Measurements from ENCODE around the gene KCNK4. TPM values are rescaled to one million over a fixed set of nuclear protein-coding genes. Genes with fewer than 3 reads are reported as not detected.
A peak's percentile ranks its signal among the peaks of the same experiment; 100 is the strongest.

Gene KCNK4
- polyA plus RNA-seq, 1 donor from 2014 or later: not detected

DNA sequence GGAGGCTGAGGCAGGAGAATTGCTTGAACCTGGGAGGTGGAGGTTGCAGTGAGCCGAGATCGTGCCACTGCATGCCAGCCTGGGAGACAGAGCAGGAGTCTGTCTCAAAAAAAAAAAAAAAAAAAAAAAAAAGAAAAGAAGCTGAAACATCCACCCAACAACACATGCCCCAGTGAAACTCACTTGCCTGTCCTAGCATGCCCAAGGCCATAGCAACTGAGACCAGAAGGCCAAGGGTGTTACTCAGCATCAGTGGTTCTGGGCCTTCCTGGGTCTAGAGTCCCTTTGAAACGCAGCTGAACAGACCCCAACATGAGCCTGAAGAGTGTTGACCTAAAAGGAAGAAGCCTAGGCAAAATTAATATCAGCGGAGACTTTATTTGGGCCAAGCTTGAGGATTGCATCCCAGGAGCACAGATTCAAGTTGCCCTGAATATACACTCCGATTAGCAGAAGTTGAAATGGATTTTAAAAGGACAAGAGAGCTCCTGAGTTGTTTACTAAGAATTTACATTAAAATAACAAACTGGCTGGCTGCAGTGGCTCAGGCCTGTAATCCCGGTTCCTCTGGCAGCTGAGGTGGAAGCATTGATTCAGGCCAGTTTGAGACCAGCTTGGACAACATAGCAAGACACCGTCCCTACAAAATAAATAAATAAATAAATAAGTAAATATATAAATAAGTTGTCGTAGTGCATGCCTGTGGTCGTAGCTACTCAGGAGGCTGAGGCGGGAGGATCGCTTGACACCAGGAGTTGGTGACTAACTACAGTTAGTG lies 33.8 kb downstream of the KCNK4 start:
- Mint-ChIP-seq H3K36me3 (no peaks in the 10 kb centered on the region), H3K27ac (peak overlapping the region in 1 of 3 donors; percentile 46), H3K4me1 (peaks cover 5 to 9% (median 8%) of the 10 kb centered on the region in 3 donors), H3K9me3 (peaks cover 0 to 2% (median 0%) of the 10 kb centered on the region in 3 donors), H3K4me3 (no peak overlapping the region), H3K27me3 (no peaks in the 10 kb centered on the region)

DNA sequence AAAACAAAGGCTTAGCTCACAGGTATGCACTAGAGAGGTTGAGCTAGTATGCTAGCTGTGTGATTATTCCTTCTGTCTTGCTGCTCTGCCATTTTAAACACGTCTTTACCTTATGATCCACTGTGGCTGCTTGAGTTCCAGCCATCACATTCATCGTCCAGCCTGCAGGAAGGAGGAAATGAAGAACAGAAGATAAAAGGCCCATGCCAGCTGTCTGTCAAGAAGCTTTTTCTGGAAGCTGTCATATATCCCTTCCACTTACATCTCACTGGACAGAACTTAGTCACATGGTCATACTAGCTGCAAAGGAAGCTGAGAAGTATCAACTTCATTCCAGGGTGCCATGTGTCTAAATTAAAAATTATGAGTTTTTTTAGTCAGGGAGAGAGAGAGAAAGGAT lies 36.3 kb downstream of the KCNK4 start:
- Mint-ChIP-seq H3K4me1 (peaks cover 7 to 17% (median 10%) of the 10 kb centered on the region in 3 donors), H3K9me3 (peaks cover 0 to 2% (median 0%) of the 10 kb centered on the region in 3 donors), H3K4me3 (peak overlapping the region in 1 of 4 donors; percentile 13), H3K27ac (no peak overlapping the region), H3K36me3 (no peaks in the 10 kb centered on the region), H3K27me3 (no peaks in the 10 kb centered on the region)

GRCh38 chr11:64327993-64328392 lies 36.9 kb downstream of the KCNK4 start:
- Mint-ChIP-seq H3K27me3 (no peaks in the 10 kb centered on the region), H3K27ac (no peak overlapping the region), H3K4me3 (no peak overlapping the region), H3K4me1 (peaks cover 7 to 17% (median 10%) of the 10 kb centered on the region in 3 donors), H3K36me3 (no peaks in the 10 kb centered on the region), H3K9me3 (peaks cover 0 to 2% (median 0%) of the 10 kb centered on the region in 3 donors)

GRCh38 chr11:64330888-64331287 lies 39.8 kb downstream of the KCNK4 start:
- peaks cover 0 to 2% (median 0%) of the 10 kb centered on the region in 3 donors for H3K9me3 Mint-ChIP-seq
- peaks cover 16 to 26% (median 21%) of the 10 kb centered on the region in 3 donors for H3K4me1 Mint-ChIP-seq
- no peaks in the 10 kb centered on the region for H3K36me3 Mint-ChIP-seq
- H3K27ac Mint-ChIP-seq: no peak overlapping the region
- no peak overlapping the region for H3K4me3 Mint-ChIP-seq
- peaks cover 2% of the 10 kb centered on the region for H3K27me3 Mint-ChIP-seq

DNA sequence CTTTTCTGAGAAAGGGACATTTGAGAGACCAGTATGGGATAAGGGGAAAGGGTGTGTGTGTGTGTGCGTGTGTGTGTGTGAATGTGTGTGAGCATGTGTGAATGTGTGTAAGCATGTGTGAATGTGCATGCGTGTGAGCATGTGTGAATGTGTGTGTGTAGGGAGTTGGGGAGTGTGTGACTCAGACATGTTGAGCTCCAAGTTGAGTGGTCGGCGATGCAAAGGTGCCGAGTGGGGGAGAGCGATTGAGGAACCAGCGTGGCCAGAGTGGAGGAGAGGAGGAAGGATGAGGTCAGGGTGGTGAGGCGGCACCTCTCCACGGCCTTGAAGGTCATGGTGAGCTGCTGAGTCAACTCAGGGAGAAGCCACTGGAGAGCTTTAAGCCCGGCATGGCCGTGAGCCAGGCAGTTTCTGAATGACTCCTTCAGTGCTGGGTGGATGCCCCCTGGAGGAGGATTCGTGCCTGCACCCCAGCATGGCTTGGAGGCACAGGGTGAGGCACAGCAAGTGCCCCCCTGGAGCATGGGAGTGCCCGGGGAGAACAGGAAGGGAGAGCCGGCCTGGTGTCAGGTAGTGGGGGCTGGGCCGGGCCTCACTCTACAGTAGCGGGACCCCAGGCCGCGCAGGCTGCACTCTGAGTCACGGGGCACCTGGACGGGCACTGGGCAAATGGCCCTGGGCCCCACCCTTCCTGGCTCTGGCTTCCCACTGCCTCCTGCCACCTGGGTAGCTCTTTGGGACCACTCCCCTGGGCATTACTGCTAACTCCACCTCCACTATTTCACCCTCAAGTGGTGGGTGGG lies 40.7 kb downstream of the KCNK4 start:
- peaks cover 2% of the 10 kb centered on the region for H3K27me3 Mint-ChIP-seq
- peaks cover 0 to 2% (median 0%) of the 10 kb centered on the region in 3 donors for H3K9me3 Mint-ChIP-seq
- H3K36me3 Mint-ChIP-seq: no peaks in the 10 kb centered on the region
- H3K4me3 Mint-ChIP-seq: peak overlapping the region in 3 of 4 donors; percentile 25 to 55 (median 39)
- peak overlapping the region in 2 of 3 donors; percentile 5 to 85 for H3K27ac Mint-ChIP-seq
- peaks cover 13 to 31% (median 24%) of the 10 kb centered on the region in 3 donors for H3K4me1 Mint-ChIP-seq

- H3K27ac Mint-ChIP-seq: peak overlapping the region in 2 of 3 donors; percentile 35 to 89
- peaks cover 17 to 30% (median 26%) of the 10 kb centered on the region in 3 donors for H3K4me1 Mint-ChIP-seq
- no peaks in the 10 kb centered on the region for H3K9me3 Mint-ChIP-seq
- H3K27me3 Mint-ChIP-seq: peaks cover 2% of the 10 kb centered on the region
- no peak overlapping the region for H3K4me3 Mint-ChIP-seq
- H3K36me3 Mint-ChIP-seq: no peaks in the 10 kb centered on the region
Observed at GRCh38 chr11:64333556-64333955, 42.5 kb downstream of the KCNK4 start.

DNA sequence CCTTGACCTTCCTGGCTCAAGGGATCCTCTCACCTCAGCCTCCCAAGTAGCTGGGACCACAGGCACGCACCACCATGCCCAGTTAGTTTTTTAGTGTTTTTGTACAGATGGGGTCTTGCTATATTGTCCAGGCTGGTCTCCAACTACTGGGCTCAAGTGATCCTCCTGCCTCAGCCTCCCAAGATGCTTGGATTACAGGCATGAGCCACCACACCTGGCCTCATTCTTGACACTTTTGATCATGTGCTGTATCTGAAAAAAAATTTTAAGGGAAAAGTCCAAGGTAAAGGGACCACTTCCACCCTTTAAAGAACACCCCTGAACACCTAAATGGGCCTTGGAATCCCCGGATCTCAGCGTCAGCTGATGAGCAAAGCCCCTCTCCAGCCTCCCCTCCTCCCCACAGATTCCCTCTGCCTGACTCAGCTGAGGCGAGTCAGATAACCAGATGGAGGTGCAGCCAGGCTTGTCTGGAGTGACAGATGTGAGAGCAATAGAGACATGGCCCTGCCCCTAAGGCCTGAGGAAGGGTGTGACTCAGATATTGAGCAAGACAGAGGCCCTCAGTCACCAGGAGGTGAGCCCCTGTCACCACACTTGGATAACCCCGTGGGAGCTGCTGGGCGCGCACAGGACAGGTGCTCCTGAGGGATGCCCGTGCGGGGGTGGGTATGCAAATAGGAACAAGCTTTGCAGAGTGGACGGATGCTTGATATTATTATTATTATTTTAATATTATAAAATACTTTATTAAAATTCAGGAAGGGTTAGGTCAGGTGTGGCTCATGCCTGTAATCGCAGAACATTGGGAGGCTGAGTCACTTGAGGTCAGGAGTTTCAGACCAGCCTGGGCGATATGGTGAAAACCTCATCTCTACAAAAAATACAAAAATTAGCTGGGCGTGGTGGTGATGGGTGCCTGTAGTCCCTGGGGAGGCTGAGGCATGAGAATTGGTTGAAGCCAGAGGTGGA lies 43.9 kb downstream of the KCNK4 start:
- peak overlapping the region in 3 of 4 donors; percentile 24 to 88 (median 73) for H3K4me3 Mint-ChIP-seq
- peaks cover 29 to 38% (median 35%) of the 10 kb centered on the region in 3 donors for H3K4me1 Mint-ChIP-seq
- H3K27me3 Mint-ChIP-seq: peaks cover 2% of the 10 kb centered on the region
- H3K9me3 Mint-ChIP-seq: no peaks in the 10 kb centered on the region
- H3K27ac Mint-ChIP-seq: peak overlapping the region; percentile 71 to 89 (median 81)
- H3K36me3 Mint-ChIP-seq: no peaks in the 10 kb centered on the region

DNA sequence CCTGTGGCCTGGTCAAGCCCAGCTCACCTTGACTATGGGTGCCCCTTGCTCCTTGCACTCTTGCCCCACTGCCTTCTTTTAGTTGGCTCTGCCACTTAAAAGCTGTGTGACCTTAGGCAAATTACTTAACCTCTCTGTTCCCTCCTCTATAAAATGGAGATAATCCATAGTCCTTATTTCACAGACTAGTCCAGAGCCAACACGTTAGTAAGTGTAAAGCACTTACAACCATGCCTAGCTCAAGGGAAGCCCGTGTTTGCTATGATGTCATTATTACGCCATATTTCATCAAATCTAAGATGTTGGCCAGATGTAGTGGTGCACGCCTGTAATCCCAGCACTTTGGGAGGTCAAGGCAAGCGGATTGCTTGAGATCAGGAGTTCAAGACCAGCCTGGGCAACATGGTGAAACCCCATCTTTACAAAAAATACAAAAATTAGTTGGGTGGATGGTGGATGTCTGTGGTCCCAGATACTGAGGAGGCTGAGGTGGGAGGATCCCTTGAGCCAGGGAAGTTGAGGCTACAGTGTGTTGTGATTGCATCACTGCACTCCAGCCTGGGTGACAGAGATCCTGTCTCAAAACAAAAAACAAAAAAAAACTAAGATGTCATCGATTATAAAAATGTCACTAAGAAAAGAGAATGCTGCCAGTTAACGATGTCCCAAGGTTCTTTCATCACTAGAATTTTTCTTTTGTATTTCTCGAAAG lies 46.6 kb downstream of the KCNK4 start:
- no peaks in the 10 kb centered on the region for H3K9me3 Mint-ChIP-seq
- peaks cover 2% of the 10 kb centered on the region for H3K27me3 Mint-ChIP-seq
- H3K4me3 Mint-ChIP-seq: peak overlapping the region in 2 of 4 donors; percentile 60 to 63
- H3K4me1 Mint-ChIP-seq: peaks cover 29 to 37% (median 32%) of the 10 kb centered on the region in 3 donors
- peak overlapping the region in 2 of 3 donors; percentile 34 to 78 for H3K27ac Mint-ChIP-seq
- H3K36me3 Mint-ChIP-seq: no peaks in the 10 kb centered on the region

GRCh38 chr11:64338716-64339115 lies 47.6 kb downstream of the KCNK4 start:
- Mint-ChIP-seq H3K4me3 (peak overlapping the region; percentile 81 to 97 (median 94)), H3K4me1 (peaks cover 29 to 34% (median 32%) of the 10 kb centered on the region in 3 donors)

DNA sequence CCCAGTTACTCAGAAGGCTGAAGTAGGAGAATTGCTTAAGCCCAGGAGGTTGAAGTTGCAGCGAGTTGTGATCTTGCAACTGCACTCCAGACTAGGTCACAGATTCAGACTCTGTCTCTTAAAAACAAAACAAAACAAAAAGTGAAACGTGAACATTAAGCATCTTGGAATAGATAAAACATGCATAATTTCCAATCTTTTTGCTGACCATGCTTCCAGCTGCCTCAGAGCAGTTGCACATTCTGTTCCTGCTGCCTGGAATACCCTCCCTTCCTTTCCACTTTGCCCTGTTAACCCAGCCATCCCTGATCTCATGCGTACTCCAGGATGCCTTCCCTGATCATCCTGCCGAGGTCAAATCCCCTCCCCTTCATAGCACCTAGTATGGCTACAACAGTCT lies 48.2 kb downstream of the KCNK4 start:
- Mint-ChIP-seq H3K27me3 (peaks cover 2% of the 10 kb centered on the region), H3K36me3 (no peaks in the 10 kb centered on the region), H3K4me3 (peak overlapping the region; percentile 81 to 97 (median 94)), H3K27ac (peak overlapping the region; percentile 94 to 99 (median 96)), H3K9me3 (no peaks in the 10 kb centered on the region), H3K4me1 (peaks cover 29 to 33% (median 32%) of the 10 kb centered on the region in 3 donors)

More at GRCh38 chr11:64338716-64339115, 47.6 kb downstream of the KCNK4 start:
- H3K27me3 Mint-ChIP-seq: peaks cover 2% of the 10 kb centered on the region
- H3K27ac Mint-ChIP-seq: peak overlapping the region; percentile 94 to 99 (median 96)
- H3K36me3 Mint-ChIP-seq: no peaks in the 10 kb centered on the region
- no peaks in the 10 kb centered on the region for H3K9me3 Mint-ChIP-seq

DNA sequence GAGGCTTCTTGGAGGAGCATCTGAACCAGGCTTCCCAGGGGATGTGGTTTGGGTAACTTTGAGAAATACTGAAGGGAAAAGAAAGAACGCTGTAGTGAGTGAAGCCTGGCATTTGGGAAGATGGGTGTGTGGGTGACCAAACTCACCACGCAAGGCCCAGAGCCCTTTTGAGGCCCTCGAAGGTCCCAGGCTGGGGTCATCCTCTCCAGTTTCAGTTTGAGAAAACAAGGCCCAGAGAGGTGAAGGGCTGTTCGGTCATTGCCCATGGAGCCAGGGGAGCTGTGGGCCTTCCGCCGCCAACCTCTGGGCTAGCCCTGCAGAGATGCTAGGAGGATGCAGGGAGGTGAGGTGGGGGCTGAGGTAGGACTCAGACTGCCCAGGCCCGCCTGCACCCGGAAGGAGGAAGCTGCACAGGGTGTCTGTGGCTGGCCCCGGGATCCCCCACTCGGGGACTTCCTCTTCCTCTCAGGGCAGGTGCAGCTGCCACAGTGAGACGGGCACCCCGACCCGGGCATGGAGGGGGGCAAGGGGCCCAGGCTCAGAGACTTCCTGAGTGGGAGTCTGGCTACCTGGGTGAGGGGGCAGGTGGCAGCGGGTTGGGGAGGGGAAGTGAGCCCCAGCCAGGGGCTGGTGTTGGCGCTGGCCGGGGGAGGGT lies 48.8 kb downstream of the KCNK4 start, which contains the start of gene CCDC88B:
TSS of gene CCDC88B (plus strand) at position 451 of the 655 bp plus-strand sequence. CDS start at position 514, 63 bp downstream.
- Mint-ChIP-seq H3K9me3 (no peaks in the 10 kb centered on the region), H3K27ac (peak within 1 kb of the TSS; percentile 94 to 99 (median 96)), H3K36me3 (no peaks in the 10 kb centered on the region), H3K4me3 (peak within 1 kb of the TSS; percentile 81 to 97 (median 94)), H3K4me1 (peaks cover 27 to 30% (median 29%) of the 10 kb centered on the region in 3 donors), H3K27me3 (peaks cover 2% of the 10 kb centered on the region)

DNA sequence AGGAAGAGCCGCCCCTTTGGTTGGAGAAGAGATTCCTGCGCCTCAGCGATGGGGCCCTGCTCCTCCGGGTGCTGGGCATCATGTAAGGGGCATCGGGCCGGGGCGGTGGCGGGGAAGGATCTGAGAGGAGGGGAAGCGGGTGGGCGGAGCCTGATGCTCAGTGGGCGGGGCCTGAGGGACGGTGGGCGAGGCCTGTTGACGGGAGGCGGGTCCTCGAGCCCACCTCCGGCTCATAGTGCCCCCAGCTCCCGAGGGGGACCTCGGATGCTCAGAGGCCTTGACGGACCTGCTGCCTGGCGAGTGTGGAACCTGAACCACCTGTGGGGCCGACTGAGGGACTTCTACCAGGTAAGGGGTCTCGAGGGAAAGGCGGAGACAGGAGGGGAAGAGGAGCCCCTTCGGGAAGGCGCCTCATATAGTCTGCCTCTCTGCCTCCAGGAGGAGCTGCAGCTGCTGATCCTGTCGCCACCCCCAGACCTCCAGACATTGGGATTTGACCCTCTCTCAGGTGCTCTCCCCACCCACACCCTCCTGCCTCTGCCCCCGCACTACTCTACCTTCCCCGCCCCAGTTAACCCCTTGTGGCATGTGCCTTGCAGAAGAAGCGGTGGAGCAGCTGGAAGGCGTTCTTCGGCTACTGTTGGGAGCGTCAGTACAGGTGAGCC lies 49.7 kb downstream of the KCNK4 start:
- Mint-ChIP-seq H3K27me3 (no peaks in the 10 kb centered on the region), H3K4me1 (peaks cover 20 to 29% (median 26%) of the 10 kb centered on the region in 3 donors), H3K27ac (peak overlapping the region; percentile 94 to 99 (median 96)), H3K4me3 (peak overlapping the region; percentile 81 to 97 (median 94)), H3K9me3 (no peaks in the 10 kb centered on the region), H3K36me3 (peaks cover 3% of the 10 kb centered on the region)

Data from IgD-negative memory B cell (primary cell).